H1 (cell line): ENCODE results near the gene CPSF4L. TPM values are rescaled to one million over a fixed set of nuclear protein-coding genes. Genes with fewer than 3 reads are reported as not detected.

ENCODE experiments used
- CHD1 ChIP-seq: IDR thresholded peaks from 2 replicates; pipeline ENCODE4 v1.6.1; 2012; ENCODE audit warnings: low read depth, low read length, improper control_type of control experiment
- CHD2 ChIP-seq: IDR thresholded peaks from 2 replicates; pipeline ENCODE4 v1.6.1; 2012; ENCODE audit warnings: low read length, improper control_type of control experiment
- CHD7 ChIP-seq: fragments of 300-600 bp; sonication (generic); IDR thresholded peaks from 2 replicates; pipeline ENCODE4 v1.7.1; 2012; ENCODE audit warnings: low read length, moderate library complexity, mild to moderate bottlenecking, inconsistent platforms; ENCODE audit not compliant: insufficient replicate concordance
- CREB1 ChIP-seq: IDR thresholded peaks from 2 replicates; pipeline ENCODE4 v1.6.1; 2012; ENCODE audit warnings: inconsistent platforms
- EZH2 ChIP-seq: fragments of 200-600 bp; sonication (generic); IDR thresholded peaks from 2 replicates; pipeline ENCODE4 v1.7.1; 2012; ENCODE audit warnings: low read depth, mild to moderate bottlenecking, moderate library complexity, low read length, inconsistent platforms; ENCODE audit not compliant: severe bottlenecking
- GTF2F1 ChIP-seq: IDR thresholded peaks from 2 replicates; pipeline ENCODE4 v1.6.1; 2012; ENCODE audit warnings: low read depth, low read length, improper control_type of control experiment, borderline replicate concordance
- HDAC2 ChIP-seq, 2 experiments: fragments of 300-600 bp in 1 of 2; sonication (generic) in 1 of 2; IDR thresholded peaks; 2 replicates each; pipeline ENCODE4 v1.6.1; 2011 to 2012; ENCODE audit warnings: low read depth in 2 of 2, low read length in 2 of 2, mild to moderate bottlenecking in 2 of 2, moderate library complexity in 2 of 2, borderline replicate concordance in 1 of 2, inconsistent platforms in 1 of 2
- POLR2AphosphoS5 ChIP-seq: IDR thresholded peaks from 2 replicates; pipeline ENCODE4 v1.6.1; 2011; ENCODE audit warnings: low read depth, low read length
- SAP30 ChIP-seq: fragments of 300-600 bp; sonication (generic); IDR thresholded peaks from 2 replicates; pipeline ENCODE4 v1.7.1; 2012; ENCODE audit warnings: low read length, moderate library complexity, mild to moderate bottlenecking, inconsistent platforms; ENCODE audit not compliant: insufficient read depth, insufficient replicate concordance
- polyA plus RNA-seq, 7 experiments: library from polyadenylated mRNA; depleted of rRNA in 3 of 7; stranded (reverse) in 5 of 7; unstranded in 2 of 7; fragments of >200 nt in 5 of 7; fragments of 200-250 nt in 2 of 7; gene quantifications; 1 replicate in 5 of 7; 2 replicates in 1 of 7; 4 replicates in 1 of 7; pipeline versions ENCODE4 v1.2.1 to v1.2.3, GENCODE V29; 2011 to 2013; ENCODE audit warnings: missing spikeins in 2 of 7, mixed read lengths in 2 of 7
- total RNA-seq: library from RNA; stranded (reverse); fragmentation: NEBNext Ultra II Directional; extraction: Animal tissue kit (Norgen Biotek cat#: 25700); gene quantifications from 2 replicates; pipeline ENCODE4 v1.2.1, GENCODE V29; 2021

CPSF4L gene
- total and polyA plus RNA-seq, 2 of the 8 experiments (the other 6 are each of a cell fraction or from before 2014, with no cell fraction given), result not detected

GRCh38 chr17:73284906-73285602 lies 23.4 kb upstream of the CPSF4L start (continued):
- TF ChIP-seq EZH2, result no peak
- no peak for TF ChIP-seq HDAC2 (IDR thresholded peaks at IDR 0.05; ENCODE audit: borderline replicate concordance in 1 of 2, low read depth in 2 of 2, low read length in 2 of 2)
- TF ChIP-seq CHD1, result no peak
- TF ChIP-seq GTF2F1, result no peak
- no peak for TF ChIP-seq CHD7
- TF ChIP-seq SAP30, result no peak
- no peak for TF ChIP-seq CREB1
- no peak for TF ChIP-seq CHD2
- TF ChIP-seq POLR2AphosphoS5, result no peak
